Kidney glomerular epithelial cell (primary cell): Measurements from ENCODE around the gene KCP.
"Not testable (repeated sequence)": the region's sequence is repeated elsewhere in the genome, so short reads cannot be mapped to it uniquely, and the experiment has no call there.

Experiments
- DNase-seq: peaks from one replicate; lab custom pipeline; 2025; lab: John Stamatoyannopoulos, UW

The KCP gene

DNA sequence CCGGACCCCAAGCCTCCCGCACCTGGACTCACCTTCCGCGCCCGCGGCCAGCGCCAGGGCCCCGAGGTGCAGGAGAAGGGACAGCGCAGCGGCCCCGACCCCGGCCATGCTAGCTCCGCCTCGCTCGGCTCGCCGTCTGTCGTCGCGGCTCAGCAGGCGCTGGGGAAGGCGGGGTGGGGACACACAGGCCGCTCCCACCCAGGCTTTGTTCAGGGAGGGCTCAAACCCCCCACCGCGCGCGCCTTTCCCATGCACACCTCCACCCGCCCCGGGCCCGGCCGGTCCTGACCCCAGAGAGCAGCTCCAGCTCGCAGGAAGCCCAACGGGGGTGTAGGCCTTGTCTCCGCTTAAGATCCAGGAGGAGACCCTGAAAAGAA is at the start of gene KCP:
KCP (minus strand) TSS at position 141 of the 377 bp plus-strand sequence; CDS start at position 108, 33 bp downstream.
- DNase-seq, result no peak

DNA sequence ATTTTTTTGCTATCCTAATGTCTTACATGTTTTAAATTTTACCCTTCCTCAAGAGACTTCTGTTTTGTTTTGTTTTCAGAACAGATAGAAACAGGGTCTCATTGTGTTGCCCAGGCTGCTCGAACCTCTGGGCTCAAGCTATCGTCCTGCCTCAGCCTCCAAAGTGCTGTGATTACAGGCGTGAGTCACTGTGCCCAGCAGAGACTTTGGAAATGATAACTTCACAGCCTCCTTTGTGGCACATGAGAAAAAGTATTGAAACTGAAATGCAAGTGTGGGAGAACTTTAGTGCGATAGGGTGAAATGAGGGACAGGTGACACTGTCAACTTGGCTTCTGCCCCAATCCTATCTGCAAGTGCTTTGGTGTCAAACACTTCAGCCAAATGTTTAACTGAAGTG is 48.8 kb upstream of the KCP start:
- no peak for DNase-seq

DNA sequence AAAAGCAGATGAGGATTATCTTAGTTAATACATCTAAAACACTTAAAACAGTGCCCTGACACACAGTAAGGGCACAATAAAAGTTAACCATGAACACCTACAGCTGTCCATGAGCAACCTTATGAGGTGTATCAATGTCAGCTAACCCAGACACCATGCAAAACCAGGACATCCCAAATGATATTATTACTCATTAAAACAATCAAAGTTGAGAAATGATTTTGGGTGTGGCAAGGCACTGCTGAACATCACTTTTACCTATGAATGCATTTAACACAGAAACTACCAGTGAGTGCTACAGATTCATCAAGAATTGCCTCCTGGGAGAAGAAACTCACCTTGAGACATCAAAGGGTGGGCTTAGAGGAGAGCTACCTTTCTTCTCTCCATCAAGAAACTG is 45.5 kb upstream of the KCP start:
- no peak for DNase-seq

DNA sequence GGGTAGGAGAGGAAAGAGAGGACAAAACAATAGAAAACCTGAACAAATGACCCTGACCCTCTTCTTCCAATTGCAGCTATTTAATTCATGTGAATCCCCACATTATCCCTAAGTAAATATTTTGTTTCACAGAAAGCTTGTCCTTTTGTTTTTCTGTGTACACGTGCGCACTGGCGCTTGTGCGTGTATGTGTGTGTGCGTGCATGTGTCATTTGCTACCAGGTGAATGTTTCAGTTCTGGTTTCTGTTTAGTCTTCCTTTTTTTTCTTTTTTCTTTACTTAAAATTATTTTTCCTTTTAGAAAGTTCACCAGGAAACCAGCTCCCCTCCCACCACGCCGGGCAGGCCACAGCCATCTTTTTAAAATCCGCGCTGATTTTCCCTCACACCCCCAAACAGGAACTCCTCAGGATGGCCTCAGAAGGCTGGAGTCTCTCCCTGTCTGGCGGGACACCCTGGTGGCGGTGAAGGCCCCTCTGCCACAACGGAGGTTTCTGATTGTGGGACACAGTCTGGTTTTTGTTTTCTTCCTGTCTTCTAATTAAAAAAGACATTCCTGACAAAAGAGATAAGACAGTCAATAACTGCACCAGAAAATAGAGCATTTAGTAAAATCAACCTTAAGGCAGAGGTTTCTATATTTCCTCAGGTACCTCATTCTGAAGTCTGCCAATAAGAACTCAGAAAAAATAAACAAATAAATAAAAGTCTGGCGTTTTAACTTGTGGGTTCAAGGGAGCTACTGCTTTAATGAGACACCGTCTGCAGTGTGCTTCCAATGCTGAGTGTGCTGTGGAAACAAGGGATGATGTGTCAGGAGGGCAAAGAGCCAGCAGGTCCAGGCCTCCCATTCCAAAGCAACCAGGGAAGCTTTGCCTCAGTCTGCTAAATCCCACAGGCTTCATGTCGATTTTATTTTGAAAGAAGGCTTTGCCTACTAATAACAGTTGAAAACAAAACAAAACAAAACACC is 44.6 kb upstream of the KCP start:
- DNase-seq, result peak; percentile 30

DNA sequence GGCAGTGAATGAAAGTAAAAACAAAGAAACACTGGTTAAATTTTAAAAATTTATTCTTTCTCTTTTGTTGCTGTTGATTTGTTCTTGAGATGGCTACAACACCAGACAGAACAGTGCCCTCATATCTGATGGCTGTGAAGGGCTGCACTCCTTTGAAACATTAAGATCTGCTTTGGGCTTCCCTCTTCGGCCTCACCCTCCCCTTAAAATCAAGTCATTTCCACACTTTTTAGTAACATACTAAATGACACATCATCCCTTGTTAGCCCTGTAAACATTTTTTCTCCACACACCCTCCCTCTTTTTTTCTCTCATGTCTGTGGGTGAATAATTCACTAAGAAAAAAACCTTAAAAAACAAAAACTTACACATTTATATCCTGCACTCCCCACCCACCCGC is 43.6 kb upstream of the KCP start:
- no peak for DNase-seq

DNA sequence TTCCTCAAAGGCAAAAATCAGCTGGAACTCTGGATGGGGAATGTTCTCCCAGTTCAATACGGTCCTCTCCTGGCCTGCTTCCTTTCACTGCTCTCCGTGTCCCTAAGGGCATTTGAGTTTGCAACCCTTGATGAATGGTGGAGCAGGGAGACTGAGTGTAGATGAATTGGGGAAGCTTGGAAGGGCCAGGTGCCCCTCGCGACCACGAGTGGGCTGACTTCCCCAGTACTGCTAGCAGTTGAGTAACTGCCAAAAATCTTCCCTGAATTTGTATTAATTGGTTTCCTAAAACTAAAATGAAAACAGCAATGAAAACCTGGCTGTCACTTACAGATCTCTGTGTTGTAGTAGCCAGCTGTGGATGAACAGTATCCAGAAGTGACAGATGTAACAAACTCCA is 40.8 kb upstream of the KCP start:
- DNase-seq, result no peak

DNA sequence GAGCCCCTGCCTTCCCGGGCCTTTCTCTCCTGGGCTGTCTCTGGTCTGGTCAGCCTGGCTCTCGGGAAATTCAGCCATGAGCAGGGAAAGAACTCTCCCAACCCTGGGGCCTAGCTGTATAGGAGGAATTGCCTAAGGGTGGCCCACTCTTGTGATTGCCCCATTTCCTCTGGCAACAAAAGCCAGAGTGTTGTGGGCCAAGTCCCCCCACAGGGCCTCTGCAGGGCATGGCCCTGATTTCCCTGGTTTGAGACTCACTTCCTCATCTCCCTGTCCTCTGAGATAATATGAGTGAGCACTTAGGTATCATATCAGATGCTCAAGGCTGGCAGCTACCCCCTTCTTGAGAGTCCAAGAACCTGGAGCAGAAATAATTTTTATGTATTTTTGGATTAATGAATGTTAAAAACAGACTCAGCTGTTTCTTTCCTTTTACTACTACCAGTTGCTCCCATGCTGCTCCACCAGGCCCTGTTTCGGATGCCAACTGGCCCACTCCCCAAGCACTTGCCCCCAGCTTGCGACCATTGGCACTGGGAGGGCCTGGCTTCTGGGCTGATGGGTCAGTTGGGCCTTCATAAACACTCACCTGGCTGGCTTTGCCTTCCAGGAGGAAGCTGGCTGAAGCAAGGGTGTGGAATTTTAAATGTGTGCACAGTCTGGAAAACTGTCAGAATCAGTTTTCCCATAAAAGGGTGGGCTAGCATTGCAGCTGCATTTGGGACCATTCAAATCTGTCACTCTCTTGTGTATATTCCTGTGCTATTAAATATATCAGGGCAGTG is 38.7 kb upstream of the KCP start:
- no peak for DNase-seq

DNA sequence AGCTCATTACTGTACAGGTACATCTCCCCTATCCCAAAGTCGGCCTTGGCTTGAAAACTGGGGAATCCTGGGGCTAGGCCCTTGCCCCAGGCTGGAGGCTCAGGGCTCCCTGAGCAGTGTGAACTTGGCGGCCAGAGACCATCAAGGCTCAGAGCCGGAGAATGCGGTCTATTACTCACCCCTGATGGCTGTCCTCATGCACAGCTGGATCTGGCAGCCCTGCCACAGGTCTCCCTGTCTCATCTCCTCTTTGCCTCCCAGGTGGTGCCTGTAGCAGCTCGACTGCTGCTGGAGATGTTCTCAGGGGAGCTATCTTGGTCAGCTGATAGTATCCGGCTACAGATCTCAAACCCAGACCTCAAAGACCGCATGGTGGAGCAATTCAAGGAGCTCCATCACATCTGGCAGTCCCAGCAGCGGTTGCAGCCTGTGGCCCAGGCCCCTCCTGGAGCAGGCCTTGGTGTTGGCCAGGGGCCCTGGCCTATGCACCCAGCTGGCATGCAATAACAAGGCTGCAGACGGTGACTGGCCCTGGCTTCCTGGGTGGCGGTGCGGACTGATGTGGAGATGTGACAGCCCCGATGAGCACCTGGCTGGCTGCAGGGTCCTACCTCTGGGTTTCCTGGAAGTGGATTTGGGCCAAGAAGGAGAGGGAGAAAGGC is 37.9 kb upstream of the KCP start:
- DNase-seq, result no peak

DNA sequence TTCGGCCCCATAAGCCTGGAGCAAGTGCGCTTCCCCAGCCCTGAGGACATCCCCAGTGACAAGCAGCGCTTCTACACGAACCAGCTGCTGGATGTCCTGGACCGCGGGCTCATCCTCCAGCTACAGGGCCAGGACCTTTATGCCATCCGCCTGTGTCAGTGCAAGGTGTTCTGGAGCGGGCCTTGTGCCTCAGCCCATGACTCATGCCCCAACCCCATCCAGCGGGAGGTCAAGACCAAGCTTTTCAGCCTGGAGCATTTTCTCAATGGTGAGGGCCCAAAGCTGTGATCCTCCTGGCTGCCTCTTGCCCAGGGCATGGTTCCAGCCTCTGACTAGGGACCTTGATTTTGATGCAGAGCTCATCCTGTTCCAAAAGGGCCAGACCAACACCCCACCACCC is 37.3 kb upstream of the KCP start:
- no peak for DNase-seq

DNA sequence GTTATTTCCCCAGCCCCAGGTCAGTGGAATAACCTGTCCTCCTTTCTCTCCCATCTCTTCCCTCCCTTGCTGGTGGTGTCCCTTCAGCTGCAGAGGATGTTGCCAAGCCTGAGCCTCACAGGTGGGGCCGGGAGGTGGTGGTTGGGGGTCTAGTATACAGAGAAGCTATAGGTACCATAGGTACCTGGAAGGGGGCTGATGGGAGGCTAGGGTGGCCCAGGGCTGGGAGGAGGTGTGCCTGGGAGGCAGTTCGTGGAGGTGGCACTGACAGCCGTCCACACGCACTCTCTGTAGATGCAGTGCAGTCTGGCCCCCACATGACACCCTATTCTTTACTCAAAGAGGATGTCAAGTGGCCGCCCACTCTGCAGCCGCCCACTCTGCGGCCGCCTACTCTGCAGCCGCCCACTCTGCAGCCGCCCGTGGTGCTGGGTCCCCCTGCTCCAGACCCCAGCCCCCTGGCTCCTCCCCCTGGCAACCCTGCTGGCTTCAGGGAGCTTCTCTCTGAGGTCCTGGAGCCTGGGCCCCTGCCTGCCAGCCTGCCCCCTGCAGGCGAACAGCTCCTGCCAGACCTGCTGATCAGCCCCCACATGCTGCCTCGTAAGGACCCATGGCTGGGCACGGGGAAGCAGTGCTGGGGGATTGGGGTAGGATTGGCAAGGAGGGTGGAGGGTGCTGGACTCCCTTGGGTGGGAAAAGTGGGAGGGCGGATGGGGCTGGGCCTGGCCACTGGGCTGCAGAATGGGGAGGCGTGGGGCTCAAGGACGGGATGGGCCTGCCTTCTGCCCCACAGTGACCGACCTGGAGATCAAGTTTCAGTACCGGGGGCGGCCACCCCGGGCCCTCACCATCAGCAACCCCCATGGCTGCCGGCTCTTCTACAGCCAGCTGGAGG is 36.7 kb upstream of the KCP start:
- DNase-seq, result no peak

DNA sequence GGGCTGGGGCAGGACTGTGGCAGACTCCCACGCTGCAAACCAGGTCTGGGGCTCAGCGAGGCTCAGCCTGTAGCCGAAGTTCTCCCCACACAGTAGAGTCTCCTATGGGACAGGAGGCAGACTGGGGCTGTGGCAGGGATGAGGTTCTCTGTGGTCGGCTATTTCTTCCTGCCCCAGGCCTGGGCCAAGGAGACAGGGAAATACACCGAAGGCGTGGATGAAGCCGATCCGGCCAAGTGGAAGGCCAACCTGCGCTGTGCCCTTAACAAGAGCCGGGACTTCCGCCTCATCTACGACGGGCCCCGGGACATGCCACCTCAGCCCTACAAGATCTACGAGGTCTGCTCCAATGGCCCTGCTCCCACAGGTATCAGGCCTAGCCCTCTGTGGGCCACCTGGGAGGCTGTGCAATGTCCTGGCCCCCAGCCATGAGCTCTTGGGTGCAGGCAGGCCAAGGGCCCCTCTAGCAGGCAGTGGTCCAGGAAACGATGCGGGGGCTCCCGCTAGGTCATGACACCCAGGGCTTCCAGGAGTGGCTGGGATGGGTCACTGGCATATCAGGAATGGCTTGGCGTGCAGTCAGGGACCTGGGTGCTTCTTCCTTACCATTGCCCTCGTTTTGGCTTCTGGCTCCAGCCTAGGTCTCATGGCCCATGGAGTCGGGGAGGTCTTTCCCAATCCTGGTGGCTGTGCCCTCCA is 35.3 kb upstream of the KCP start:
- no peak for DNase-seq

DNA sequence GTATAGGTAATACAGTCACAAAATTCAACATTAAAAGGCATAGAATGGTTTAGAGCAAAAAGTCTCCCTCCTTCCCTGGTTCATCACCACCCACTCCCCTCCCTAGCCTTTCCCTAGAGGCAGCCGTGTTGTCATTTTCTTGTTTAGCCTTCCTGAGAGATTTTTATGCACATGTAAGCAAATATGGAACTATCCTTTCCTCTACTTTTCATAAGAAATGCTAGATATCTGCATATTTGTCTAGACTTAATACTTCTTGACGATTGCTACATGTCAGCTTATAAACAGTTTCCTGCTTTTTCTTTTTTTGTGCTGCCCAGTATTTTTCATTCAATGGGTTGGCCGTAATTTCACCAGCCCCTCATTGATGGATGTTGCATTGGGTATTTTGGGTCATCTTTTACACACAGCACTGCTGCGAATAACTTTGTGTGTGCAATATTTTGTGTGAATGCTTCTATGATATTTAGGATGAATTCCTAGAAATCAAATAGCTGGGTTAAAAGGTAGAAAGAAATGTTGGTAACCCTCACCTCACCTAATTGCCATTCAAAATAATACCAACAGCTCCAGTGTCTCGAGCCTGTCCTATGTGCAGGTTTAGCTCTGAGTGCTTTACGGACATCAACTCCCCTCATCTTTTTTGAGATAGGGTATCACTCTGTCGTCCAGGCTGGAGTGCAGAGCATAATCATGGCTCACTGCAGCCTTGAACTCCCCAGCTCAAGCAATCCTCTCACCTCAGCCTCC is 34.2 kb upstream of the KCP start:
- no peak for DNase-seq

DNA sequence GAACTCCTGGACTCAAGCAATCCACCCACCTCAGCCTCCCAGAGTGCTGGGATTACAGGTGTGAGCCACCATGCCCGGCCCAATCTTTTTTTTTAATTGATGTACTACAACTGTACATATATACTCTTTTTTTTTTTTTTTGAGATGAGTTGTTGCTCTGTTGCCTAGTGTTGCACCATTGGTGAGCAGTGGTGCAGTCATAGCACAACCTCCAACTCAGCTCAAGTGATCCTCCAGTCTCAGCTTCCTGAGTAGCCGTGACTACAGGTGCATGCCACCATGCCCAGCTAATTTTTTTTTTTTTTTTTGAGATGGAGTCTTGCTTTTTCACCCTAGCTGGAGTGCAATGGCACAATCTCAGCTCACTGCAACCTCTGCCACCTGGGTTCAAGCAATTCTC is 32.7 kb upstream of the KCP start:
- not testable (repeated sequence) for DNase-seq

DNA sequence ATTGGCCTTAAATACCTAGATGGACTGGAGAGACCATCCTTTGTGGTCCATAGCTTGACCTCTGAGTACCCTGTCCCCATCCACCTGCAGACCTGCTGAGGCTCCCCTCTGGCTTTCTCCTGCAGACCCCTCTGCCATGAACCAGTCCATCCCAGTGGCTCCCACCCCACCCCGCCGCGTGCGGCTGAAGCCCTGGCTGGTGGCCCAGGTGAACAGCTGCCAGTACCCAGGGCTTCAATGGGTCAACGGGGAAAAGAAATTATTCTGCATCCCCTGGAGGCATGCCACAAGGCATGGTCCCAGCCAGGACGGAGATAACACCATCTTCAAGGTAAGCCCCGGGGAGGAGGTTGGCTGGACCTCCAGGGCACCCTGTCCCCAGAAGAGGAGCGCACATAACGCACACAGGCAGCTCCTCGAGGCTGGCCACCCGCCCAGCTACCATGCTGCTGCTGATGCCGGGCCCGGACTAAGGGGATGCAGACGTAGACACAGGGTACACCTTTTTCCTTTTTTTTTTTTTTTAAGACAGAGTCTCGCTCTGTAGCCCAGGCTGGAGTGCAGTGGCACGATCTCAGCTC is 31.5 kb upstream of the KCP start:
- DNase-seq, result no peak

DNA sequence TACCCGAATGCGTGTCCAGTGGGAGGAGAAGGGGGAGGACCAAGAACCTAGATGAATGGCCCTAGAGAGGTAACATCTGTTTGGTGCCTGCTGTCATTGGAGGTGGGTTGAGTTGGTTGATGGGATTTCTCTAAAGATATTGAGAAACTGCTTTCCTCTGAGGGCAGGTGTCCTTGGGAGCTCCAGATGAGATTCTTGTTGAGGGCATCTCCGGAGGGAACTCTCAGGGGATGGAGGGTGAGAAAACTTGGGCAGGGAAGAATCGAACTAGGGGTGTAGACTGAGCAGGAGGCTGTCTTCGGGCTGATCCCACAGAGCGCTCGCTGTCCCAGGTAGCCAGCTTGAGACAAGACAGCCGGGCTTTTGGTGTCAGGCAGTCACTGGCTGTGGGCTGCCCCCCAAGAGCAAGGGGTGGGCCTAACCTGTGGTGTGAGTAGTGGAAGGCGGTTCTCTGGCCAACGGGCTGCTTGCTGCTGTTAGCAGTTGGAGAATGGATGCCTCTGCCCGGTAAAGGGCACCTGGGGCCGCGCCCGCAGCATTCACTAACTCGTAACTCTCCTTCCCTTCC is 30.9 kb upstream of the KCP start:
- no peak for DNase-seq

DNA sequence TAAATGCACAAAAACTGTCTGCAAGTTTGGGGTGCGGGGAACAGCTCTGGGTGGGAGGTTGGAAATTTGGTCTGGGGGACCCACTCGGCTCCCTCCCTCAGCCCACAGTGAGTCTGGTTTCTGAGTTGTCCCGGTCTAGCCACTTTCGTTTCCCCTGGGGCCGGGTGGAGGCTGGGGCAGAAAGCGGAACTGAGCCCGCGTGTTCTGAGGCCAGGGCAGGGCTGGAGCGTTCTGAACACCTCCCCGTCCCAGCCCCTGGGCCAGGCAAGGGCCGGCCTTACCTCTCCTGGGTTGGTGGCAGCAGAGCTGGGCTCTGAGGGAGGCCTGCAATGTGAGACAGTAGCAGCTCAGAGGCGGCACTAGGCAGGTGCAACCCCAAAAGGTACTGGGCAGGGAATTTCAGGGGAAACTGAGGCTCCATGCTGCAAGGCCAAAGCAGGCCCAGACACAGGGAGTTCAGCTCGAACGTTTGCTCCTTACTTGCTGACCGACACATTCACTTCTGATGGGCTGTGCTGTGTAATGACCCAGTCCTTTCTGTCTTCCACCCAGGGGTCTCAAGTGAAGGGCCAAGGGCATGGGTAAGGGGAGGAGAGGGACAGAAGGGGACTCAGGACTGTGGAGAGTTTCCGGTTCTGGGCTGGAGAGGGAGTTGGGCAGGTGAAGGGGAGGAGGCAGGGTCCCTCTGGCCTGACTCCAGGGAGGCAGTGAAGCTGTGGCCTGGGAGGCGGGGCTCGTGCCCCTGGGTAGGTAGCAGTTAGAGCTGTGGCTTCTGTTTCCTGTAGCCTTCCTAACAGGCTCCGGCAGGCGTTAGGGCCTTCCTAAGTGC is 30.2 kb upstream of the KCP start:
- DNase-seq, result no peak

DNA sequence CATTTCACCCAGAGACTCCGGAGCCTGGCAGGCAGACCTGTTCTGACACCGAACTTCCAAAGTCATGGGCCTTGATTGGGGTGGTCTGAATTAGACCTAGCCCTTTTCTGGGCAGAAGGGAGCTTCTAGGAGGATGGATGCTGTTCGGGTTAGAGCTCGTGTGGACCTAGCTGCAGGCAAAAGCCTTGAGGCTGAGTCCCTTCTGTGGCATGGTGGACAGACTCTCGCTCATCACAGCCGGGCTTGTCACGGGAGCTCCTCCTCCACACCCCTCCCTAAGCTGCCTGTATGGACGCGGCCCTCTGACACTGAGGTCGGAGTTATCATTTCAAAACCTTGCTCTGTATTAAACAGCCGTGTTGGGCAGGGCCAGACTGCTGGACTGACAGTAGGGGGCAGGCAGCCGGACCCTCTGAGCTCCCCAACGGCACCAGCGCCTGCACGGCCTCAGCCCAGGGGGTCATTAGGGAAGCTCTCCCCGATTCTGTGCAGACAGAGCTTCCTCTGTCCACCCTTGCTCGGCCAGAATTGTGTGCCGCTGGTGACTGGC is 29.4 kb upstream of the KCP start:
- DNase-seq, result no peak
